H1 (cell line): Measurements from ENCODE around the gene SLC25A36. TPM values are rescaled to one million over a fixed set of nuclear protein-coding genes. Genes with fewer than 3 reads are reported as not detected.

Experiments
- CTCF ChIA-PET: fragments of 300-600 bp; sonication (Branson Sonifier 250); formaldehyde crosslinking; loops from one replicate; lab custom pipeline; 2021; ENCODE audit not compliant: partially characterized antibody; lab: Charles Lee
- POLR2A ChIA-PET: fragments of 300-600 bp; sonication (Branson Sonifier 250); formaldehyde crosslinking; loops from one replicate; lab custom pipeline; 2021; ENCODE audit warnings: inconsistent platforms; ENCODE audit not compliant: partially characterized antibody; lab: Charles Lee
- DNase-seq, 2 experiments: peaks; one replicate each; pipeline versions ENCODE4 v3.0.0 to v3.0.0-alpha.2; 2010 to 2022; ENCODE audit warnings: low spot score in 2 of 2, low read depth in 1 of 2, mixed read lengths in 1 of 2
- FAIRE-seq: peaks from 2 replicates; lab custom pipeline; 2011; peaks lifted over from hg19 to GRCh38; lab: Jason Lieb, UNC
- H2AFZ ChIP-seq: 2 replicates; pipeline ENCODE4 v1.8.1; 2012; ENCODE audit warnings: low read length, inconsistent platforms
- H2AK5ac ChIP-seq: 2 replicates; pipeline ENCODE4 v1.6.1; 2013; ENCODE audit warnings: low read depth, low read length
- H2BK120ac ChIP-seq: replicated peaks from 2 replicates; pipeline ENCODE3; 2013; ENCODE audit warnings: low read depth, low read length, inconsistent platforms
- H2BK12ac ChIP-seq: 2 replicates; pipeline ENCODE4 v1.6.1; 2013; ENCODE audit warnings: low read depth, low read length
- H2BK15ac ChIP-seq: 2 replicates; pipeline ENCODE4 v1.6.1; 2013; ENCODE audit warnings: low read length
- H2BK20ac ChIP-seq: 2 replicates; pipeline ENCODE4 v1.6.1; 2013; ENCODE audit warnings: low read length
- H2BK5ac ChIP-seq: 2 replicates; pipeline ENCODE4 v1.6.1; 2013; ENCODE audit warnings: low read depth, low read length
- H3K14ac ChIP-seq: 2 replicates; pipeline ENCODE4 v1.6.1; 2013; ENCODE audit warnings: inconsistent platforms; ENCODE audit not compliant: insufficient read length
- H3K18ac ChIP-seq: 2 replicates; pipeline ENCODE4 v1.6.1; 2013; ENCODE audit warnings: low read length; ENCODE audit errors: extremely low read depth
- H3K23ac ChIP-seq: 2 replicates; pipeline ENCODE4 v1.6.1; 2013; ENCODE audit warnings: inconsistent platforms; ENCODE audit not compliant: insufficient read length
- H3K23me2 ChIP-seq: 2 replicates; pipeline ENCODE4 v1.6.1; 2013; ENCODE audit warnings: low read depth, low read length
- H3K27ac ChIP-seq: 2 replicates; pipeline ENCODE4 v1.6.1; 2011; ENCODE audit warnings: low read depth, low read length, inconsistent platforms
- H3K27me3 ChIP-seq, 4 experiments: replicated peaks in 1 of 4; 1 replicate in 1 of 4; 2 replicates in 3 of 4; pipeline versions ENCODE4 v1.6.1 to v1.8.1; 2011 to 2013; ENCODE audit warnings: low read length in 3 of 4, mild to moderate bottlenecking in 3 of 4, inconsistent platforms in 2 of 4, mixed read lengths in 2 of 4, moderate library complexity in 1 of 4; ENCODE audit not compliant: control insufficient read depth in 3 of 4, insufficient read depth in 3 of 4; ENCODE audit errors: extremely low read depth in 1 of 4
- H3K36me3 ChIP-seq, 4 experiments: 2 replicates each; pipeline versions ENCODE4 v1.6.1 to v1.8.1; 2011 to 2013; ENCODE audit warnings: mild to moderate bottlenecking in 4 of 4, low read length in 3 of 4, moderate library complexity in 2 of 4, control low read depth in 1 of 4, inconsistent platforms in 1 of 4; ENCODE audit not compliant: insufficient read depth in 4 of 4, control insufficient read depth in 2 of 4
- H3K4ac ChIP-seq: replicated peaks from 2 replicates; pipeline ENCODE3; 2013; ENCODE audit warnings: low read length, low read depth, mixed read lengths, inconsistent platforms; ENCODE audit not compliant: insufficient read length
- H3K4me1 ChIP-seq, 4 experiments: replicated peaks in 1 of 4; 1 replicate in 1 of 4; 2 replicates in 3 of 4; pipeline versions ENCODE4 v1.6.1 to v1.8.1; 2011 to 2013; ENCODE audit warnings: low read length in 3 of 4, inconsistent platforms in 2 of 4, mixed read lengths in 1 of 4; ENCODE audit not compliant: insufficient read depth in 4 of 4, control insufficient read depth in 3 of 4
- H3K4me2 ChIP-seq, 2 experiments: 2 replicates each; pipeline versions ENCODE4 v1.6.1 to v1.8.1; 2011 to 2013; ENCODE audit warnings: low read depth in 2 of 2, low read length in 2 of 2, control low read depth in 1 of 2, inconsistent platforms in 1 of 2, mild to moderate bottlenecking in 1 of 2; ENCODE audit not compliant: insufficient read depth in 1 of 2
- H3K4me3 ChIP-seq, 4 experiments: fragments of 200-600, 300-600 bp in 1 of 4; sonication (generic), shearing (Covaris generic), sonication (Bioruptor Twin) in 1 of 4; 2 replicates each; pipeline versions ENCODE4 v1.5.1 to v1.8.1; 2011 to 2016; ENCODE audit warnings: low read length in 4 of 4, low read depth in 3 of 4, control low read depth in 2 of 4, inconsistent platforms in 2 of 4, mild to moderate bottlenecking in 2 of 4, mixed read lengths in 1 of 4, moderate library complexity in 1 of 4; ENCODE audit not compliant: insufficient read depth in 2 of 4; ENCODE audit errors: extremely low read depth in 1 of 4
- H3K56ac ChIP-seq: replicated peaks from 2 replicates; pipeline ENCODE3; 2013; ENCODE audit warnings: low read depth, mild to moderate bottlenecking, mixed read lengths, low read length, inconsistent platforms; ENCODE audit not compliant: insufficient read length
- H3K79me1 ChIP-seq: 2 replicates; pipeline ENCODE4 v1.6.1; 2013; ENCODE audit warnings: low read depth, low read length, control low read depth
- H3K79me2 ChIP-seq, 2 experiments: 2 replicates each; pipeline versions ENCODE4 v1.6.1 to v1.8.1; 2012 to 2013; ENCODE audit warnings: low read length in 2 of 2, mild to moderate bottlenecking in 2 of 2, inconsistent platforms in 1 of 2; ENCODE audit not compliant: insufficient read depth in 2 of 2, control insufficient read depth in 1 of 2
- H3K9ac ChIP-seq, 4 experiments: replicated peaks in 1 of 4; 1 replicate in 1 of 4; 2 replicates in 3 of 4; pipeline versions ENCODE4 v1.6.1 to v1.8.1; 2011 to 2013; ENCODE audit warnings: low read depth in 3 of 4, low read length in 3 of 4, control low read depth in 2 of 4, mild to moderate bottlenecking in 2 of 4, moderate library complexity in 2 of 4, inconsistent platforms in 1 of 4; ENCODE audit errors: extremely low read depth in 1 of 4
- H3K9me3 ChIP-seq, 2 experiments: 2 replicates each; pipeline versions ENCODE4 v1.6.1 to v1.8.1; 2012 to 2013; ENCODE audit warnings: mild to moderate bottlenecking in 2 of 2, moderate library complexity in 2 of 2, control low read depth in 1 of 2, inconsistent platforms in 1 of 2, low read depth in 1 of 2, low read length in 1 of 2, mixed read lengths in 1 of 2; ENCODE audit not compliant: insufficient read depth in 2 of 2
- H4K20me1 ChIP-seq, 2 experiments: replicated peaks in 1 of 2; 2 replicates each; pipeline versions ENCODE3 to v1.8.1; 2011 to 2013; ENCODE audit warnings: inconsistent platforms in 2 of 2, low read length in 2 of 2, mild to moderate bottlenecking in 1 of 2; ENCODE audit not compliant: insufficient read depth in 2 of 2, control insufficient read depth in 1 of 2
- H4K5ac ChIP-seq: 2 replicates; pipeline ENCODE4 v1.6.1; 2013; ENCODE audit warnings: low read length, low read depth, mixed read lengths, inconsistent platforms; ENCODE audit not compliant: insufficient read length
- H4K8ac ChIP-seq: 2 replicates; pipeline ENCODE4 v1.8.0; 2013; ENCODE audit warnings: mild to moderate bottlenecking, moderate library complexity, low read length, inconsistent platforms; ENCODE audit not compliant: insufficient read depth; ENCODE audit errors: extremely low read depth
- H4K91ac ChIP-seq: replicated peaks from 2 replicates; pipeline ENCODE3; 2013; ENCODE audit warnings: low read length, mixed read lengths, inconsistent platforms; ENCODE audit not compliant: insufficient read length
- ASH2L ChIP-seq: fragments of 200-600, 300-600 bp; sonication (generic); IDR thresholded peaks from one replicate; pipeline ENCODE4 v1.7.1; 2017; ENCODE audit warnings: low read length
- CREB1 ChIP-seq: IDR thresholded peaks from 2 replicates; pipeline ENCODE4 v1.6.1; 2012; ENCODE audit warnings: inconsistent platforms
- FOSL1 ChIP-seq: IDR thresholded peaks from 2 replicates; pipeline ENCODE4 v1.6.1; 2011; ENCODE audit warnings: mild to moderate bottlenecking, low read depth, low read length, moderate library complexity; ENCODE audit not compliant: insufficient read depth
- GABPA ChIP-seq: IDR thresholded peaks from 2 replicates; pipeline ENCODE4 v1.6.1; 2011; ENCODE audit warnings: mild to moderate bottlenecking, low read length, moderate library complexity, borderline replicate concordance; ENCODE audit not compliant: insufficient read depth
- KDM1A ChIP-seq: fragments of 200-600, 300-600 bp; sonication (generic); IDR thresholded peaks from 2 replicates; pipeline ENCODE4 v1.7.1; 2016; ENCODE audit warnings: mild to moderate bottlenecking, low read length, borderline replicate concordance
- NANOG ChIP-seq: IDR thresholded peaks from 2 replicates; pipeline ENCODE4 v1.6.1; 2011; ENCODE audit warnings: low read length, low read depth, mild to moderate bottlenecking, inconsistent platforms; ENCODE audit not compliant: insufficient read depth, poor library complexity, severe bottlenecking
- POU5F1 ChIP-seq: IDR thresholded peaks from 2 replicates; pipeline ENCODE4 v1.6.1; 2011; ENCODE audit warnings: low read depth, mild to moderate bottlenecking, low read length, moderate library complexity
- RFX5 ChIP-seq: IDR thresholded peaks from 2 replicates; pipeline ENCODE4 v1.6.1; 2011; ENCODE audit warnings: low read depth, low read length, improper control_type of control experiment, borderline replicate concordance
- SIN3A ChIP-seq, 2 experiments: IDR thresholded peaks in 1 of 2; conservative IDR thresholded peaks in 1 of 2; 2 replicates each; pipeline ENCODE4 v1.6.1; 2011 to 2012; ENCODE audit warnings: low read length in 2 of 2, improper control_type of control experiment in 1 of 2, low read depth in 1 of 2, mild to moderate bottlenecking in 1 of 2
- SIRT6 ChIP-seq: IDR thresholded peaks from one replicate; pipeline ENCODE4 v1.7.1; 2012; ENCODE audit warnings: low read length, inconsistent platforms
- SUZ12 ChIP-seq: fragments of 200-600 bp; sonication (generic); IDR thresholded peaks from 2 replicates; pipeline ENCODE4 v1.6.1; 2012; ENCODE audit warnings: mild to moderate bottlenecking, inconsistent platforms, low read length, moderate library complexity, mixed read lengths
- TCF12 ChIP-seq: IDR thresholded peaks from 2 replicates; pipeline ENCODE4 v1.6.1; 2011; ENCODE audit warnings: low read depth, mild to moderate bottlenecking, low read length
- ZNF274 ChIP-seq: IDR thresholded peaks from 2 replicates; pipeline ENCODE4 v1.7.0; 2012; ENCODE audit warnings: low read length, borderline replicate concordance; ENCODE audit errors: extremely low read depth
- polyA plus RNA-seq, 7 experiments: library from polyadenylated mRNA; depleted of rRNA in 3 of 7; stranded (reverse) in 5 of 7; unstranded in 2 of 7; fragments of >200 nt in 5 of 7; fragments of 200-250 nt in 2 of 7; gene quantifications; 1 replicate in 5 of 7; 2 replicates in 1 of 7; 4 replicates in 1 of 7; pipeline versions ENCODE4 v1.2.1 to v1.2.3, GENCODE V29; 2011 to 2013; ENCODE audit warnings: missing spikeins in 2 of 7, mixed read lengths in 2 of 7
- total RNA-seq: library from RNA; stranded (reverse); fragmentation: NEBNext Ultra II Directional; extraction: Animal tissue kit (Norgen Biotek cat#: 25700); gene quantifications from 2 replicates; pipeline ENCODE4 v1.2.1, GENCODE V29; 2021
- TF ChIP-seq, protein P1 (sequence below): IDR thresholded peaks from 2 replicates; pipeline ENCODE4 v1.6.1; 2012; ENCODE audit warnings: low read length, inconsistent platforms

Gene SLC25A36
- total and polyA plus RNA-seq, 2 of the 8 experiments (the other 6 are each of a cell fraction or from before 2014, with no cell fraction given): 42.9 to 71.8 TPM

DNA sequence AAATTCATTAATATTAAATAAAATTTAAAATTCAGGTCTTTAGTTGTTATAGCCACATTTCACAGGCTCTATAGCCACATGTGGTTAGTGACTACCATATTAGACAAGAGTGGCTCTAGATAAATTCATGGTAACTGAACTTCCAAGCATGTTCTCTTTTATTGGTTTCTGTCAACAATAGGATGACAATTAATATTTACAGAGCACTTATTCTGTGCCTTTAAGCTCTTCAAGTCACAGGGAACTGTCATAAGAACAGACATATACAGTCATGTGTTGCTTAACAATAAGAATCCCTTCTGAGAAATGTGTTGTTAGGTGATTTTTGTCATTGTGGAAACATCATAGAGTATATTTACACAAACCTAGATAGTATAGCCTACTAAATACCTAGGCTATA, 38.8 kb upstream of the SLC25A36 start:
- Histone ChIP-seq H2AFZ (no peak overlapping the region), H3K4ac (no peak overlapping the region), H4K20me1 (no peaks in the 10 kb centered on the region), H2BK20ac (no peak overlapping the region), H3K27ac (no peak overlapping the region), H4K8ac (no peak overlapping the region), H3K79me2 (no peaks in the 10 kb centered on the region), H2AK5ac (no peak overlapping the region), H3K56ac (no peak overlapping the region), H3K4me2 (no peak overlapping the region), H3K23me2 (no peaks in the 10 kb centered on the region), H4K5ac (no peak overlapping the region), H3K14ac (no peak overlapping the region), H3K27me3 (no peaks in the 10 kb centered on the region), H3K9me3 (no peaks in the 10 kb centered on the region), H3K9ac (no peak overlapping the region), H4K91ac (no peak overlapping the region), H2BK5ac (no peak overlapping the region), H3K23ac (no peak overlapping the region), H3K4me3 (no peak overlapping the region), H2BK12ac (no peak overlapping the region), H2BK120ac (no peak overlapping the region), H3K36me3 (no peaks in the 10 kb centered on the region), H3K18ac (no peak overlapping the region), H3K79me1 (no peaks in the 10 kb centered on the region), H2BK15ac (no peak overlapping the region), H3K4me1 (no peaks in the 10 kb centered on the region)
- no peak for FAIRE-seq
- DNase-seq: no peak
- POLR2A ChIA-PET: no interaction called here
- CTCF ChIA-PET: interaction anchor here (1.3 kb wide), 1 partner anchor 20 kb away, joined by 4 read pairs; no protein-coding TSS in a partner anchor
- TF ChIP-seq POU5F1 (no peak), SIN3A (conservative IDR thresholded peaks at IDR 0.05 in 1 of 2, IDR thresholded peaks at IDR 0.05 in 1 of 2; ENCODE audit: low read depth in 1 of 2, low read length in 2 of 2) (no peak), GABPA (no peak), SUZ12 (no peak), ASH2L (no peak), SIRT6 (no peak), NANOG (no peak), CREB1 (no peak), FOSL1 (no peak), KDM1A (no peak), TCF12 (no peak), ZNF274 (no peak), RFX5 (no peak)
- TF ChIP-seq, protein P1, sequence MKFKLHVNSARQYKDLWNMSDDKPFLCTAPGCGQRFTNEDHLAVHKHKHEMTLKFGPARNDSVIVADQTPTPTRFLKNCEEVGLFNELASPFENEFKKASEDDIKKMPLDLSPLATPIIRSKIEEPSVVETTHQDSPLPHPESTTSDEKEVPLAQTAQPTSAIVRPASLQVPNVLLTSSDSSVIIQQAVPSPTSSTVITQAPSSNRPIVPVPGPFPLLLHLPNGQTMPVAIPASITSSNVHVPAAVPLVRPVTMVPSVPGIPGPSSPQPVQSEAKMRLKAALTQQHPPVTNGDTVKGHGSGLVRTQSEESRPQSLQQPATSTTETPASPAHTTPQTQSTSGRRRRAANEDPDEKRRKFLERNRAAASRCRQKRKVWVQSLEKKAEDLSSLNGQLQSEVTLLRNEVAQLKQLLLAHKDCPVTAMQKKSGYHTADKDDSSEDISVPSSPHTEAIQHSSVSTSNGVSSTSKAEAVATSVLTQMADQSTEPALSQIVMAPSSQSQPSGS: no peak
